Hematopoietic multipotent progenitor cell treated with erythropoietin and hydrocortisone succinate and interleukin-3 and kit ligand, for 6 days (in vitro differentiated cells): ENCODE results near the gene XPO6.
"Not testable (repeated sequence)": the region's sequence is repeated elsewhere in the genome, so short reads cannot be mapped to it uniquely, and the experiment has no call there.

Experiments used
- DNase-seq: peaks from one replicate; pipeline ENCODE4 v3.0.0-alpha.2; 2015

Gene XPO6

DNA sequence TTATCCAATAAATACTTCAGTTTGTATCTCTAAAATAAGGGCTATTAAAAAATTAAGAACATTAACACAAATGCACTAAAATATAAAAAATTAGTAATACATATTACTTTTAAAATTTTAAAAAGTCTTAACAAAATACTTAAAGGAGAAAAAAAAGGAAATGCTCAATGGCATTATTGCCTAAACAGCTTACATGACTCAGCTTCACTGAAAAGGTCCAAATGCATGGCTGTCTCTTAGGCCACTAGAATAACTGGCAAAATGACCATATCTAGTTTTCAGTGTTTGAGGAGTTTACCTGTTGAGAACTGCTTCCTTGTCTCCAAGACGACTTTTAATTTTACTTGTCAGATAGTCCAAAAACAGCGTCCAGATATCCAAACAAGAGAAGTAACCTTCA is 66.0 kb downstream of the XPO6 start:
- no peak for DNase-seq

GRCh38 chr16:28140788-28141618 is 70.8 kb downstream of the XPO6 start:
- DNase-seq = peak; percentile 87

DNA sequence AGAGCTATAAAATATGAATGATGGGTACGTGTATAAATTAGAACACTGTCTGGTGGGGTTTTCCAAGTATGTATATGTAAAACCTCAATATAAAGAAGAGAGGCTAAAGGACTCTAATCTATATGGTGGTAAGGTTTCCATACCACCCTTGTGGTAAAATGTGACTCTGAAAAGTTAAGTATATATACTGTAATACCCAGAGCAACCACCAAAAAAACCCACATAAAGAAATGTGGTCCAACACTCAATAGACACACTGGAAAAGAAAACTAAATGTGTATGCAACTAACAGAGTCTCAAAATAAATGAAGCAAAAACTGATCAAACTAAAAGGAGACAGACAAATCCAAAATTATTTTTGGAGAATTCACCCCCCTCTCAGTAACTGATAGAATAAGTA is 72.2 kb downstream of the XPO6 start:
- peak; percentile 45 for DNase-seq

- DNase-seq = peak; percentile 42
These were observed 74.9 kb downstream of the XPO6 start for GRCh38 chr16:28136751-28137434.

DNA sequence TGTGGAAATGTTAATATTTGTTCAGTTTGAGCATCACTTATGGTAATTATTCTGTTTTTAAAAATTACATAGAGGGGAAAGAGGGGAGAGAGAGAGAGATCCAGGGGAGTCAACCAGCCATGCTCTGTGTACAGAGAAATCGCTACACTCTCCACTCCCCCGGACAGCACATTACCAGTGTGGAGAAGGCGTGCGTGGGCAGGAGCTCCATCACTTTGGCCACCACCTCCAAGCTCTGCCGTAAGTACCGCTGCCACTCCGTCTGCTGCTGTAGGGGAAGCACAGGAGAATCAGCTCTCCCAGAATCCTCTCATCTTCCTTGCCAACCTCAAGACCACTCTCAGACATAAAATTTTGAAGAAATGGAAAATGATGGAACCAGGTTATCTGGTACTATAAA is 78.1 kb downstream of the XPO6 start:
- no peak for DNase-seq

- DNase-seq = no peak
These were observed 79.9 kb downstream of the XPO6 start for GRCh38 chr16:28131743-28132393.

DNA sequence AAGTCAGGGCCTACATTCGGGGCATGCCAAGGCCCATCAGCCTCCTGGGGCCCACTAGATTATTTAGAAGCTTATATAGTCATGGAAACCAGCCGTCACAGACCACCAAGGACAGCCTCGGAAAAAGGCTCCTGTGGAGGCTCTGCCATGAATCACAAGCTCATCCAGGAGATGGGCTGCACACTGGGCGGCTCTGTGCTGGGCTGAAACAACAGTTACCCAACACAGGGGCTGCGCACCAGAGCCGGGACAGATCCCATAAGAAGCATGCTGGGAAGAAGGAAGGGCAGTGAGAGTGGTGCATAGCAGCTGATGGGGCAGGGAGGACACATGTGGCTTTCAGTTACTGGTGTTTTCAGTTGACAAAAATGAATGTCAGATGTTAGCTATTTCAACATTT is 80.6 kb downstream of the XPO6 start:
- no peak for DNase-seq

DNA sequence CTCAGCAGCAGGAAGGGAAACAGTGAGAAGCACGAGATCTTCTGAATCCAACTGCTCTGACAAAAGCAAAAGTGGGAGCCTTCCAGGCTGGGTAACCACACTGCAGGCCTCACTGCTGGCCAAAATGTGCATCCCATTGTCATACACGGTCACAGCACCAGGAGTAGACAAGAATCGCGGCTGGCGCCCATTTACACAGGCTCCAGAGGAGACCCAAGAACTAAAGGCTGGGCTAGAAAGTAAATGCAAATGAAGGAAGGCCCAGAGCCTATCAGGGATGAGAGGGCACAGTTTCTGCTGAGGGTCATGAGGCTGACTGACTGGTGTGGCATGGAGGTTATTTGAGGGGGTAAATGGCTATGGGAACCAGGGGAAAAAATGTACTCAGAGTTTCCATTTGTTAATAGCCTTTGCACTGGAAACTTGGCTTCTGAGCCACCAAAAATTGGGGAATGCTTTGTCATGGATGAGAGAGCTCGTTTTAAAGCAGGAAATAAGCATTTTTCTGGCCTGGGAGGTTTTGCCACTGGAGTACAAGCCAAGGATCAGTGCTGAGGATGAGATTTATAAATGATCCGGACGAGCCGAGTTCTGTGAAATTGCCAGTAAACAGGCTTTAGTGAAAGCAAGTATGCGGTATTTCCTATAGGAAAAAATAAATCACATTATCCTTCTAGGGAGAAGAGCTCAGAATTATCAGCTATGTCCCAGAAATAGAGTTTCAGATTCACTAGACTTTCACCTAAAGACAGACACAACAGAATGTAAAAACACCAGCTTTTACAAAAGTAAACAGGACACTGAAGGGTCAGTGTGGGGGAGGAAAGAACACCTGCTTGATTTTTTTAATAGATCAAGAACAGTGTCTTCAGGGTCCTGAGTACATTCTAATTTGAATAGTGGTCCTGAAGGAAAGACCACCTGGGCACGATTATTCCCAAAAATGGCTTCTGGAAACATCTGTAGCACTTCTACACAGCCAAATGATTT is 81.4 kb downstream of the XPO6 start:
- DNase-seq = no peak

GRCh38 chr16:28126684-28127620 is 84.8 kb downstream of the XPO6 start:
- DNase-seq = no peak

GRCh38 chr16:28125592-28125991 is 86.2 kb downstream of the XPO6 start:
- DNase-seq = no peak

DNA sequence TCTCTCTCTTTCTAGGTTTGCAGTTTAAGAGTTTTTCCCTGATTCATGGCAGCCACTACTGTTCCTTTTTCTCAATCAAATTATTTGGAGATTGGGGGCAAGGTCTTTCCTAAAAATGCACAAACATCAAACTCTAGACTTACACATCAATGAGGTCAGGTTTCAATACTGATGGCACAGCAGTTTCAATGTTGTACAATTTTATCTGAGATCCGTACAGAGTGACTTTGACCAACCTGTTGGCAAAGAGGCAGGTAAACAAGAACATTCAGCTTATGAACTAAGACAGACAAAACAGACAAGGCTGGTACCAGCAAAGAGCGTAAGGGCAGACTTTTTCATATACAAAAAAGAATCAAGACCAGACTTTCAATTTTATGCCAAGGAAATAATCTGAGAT is 90.2 kb downstream of the XPO6 start:
- no peak for DNase-seq

GRCh38 chr16:28120754-28121153 is 91.0 kb downstream of the XPO6 start:
- no peak for DNase-seq

GRCh38 chr16:28118637-28119036 is 93.1 kb downstream of the XPO6 start:
- DNase-seq = no peak

DNA sequence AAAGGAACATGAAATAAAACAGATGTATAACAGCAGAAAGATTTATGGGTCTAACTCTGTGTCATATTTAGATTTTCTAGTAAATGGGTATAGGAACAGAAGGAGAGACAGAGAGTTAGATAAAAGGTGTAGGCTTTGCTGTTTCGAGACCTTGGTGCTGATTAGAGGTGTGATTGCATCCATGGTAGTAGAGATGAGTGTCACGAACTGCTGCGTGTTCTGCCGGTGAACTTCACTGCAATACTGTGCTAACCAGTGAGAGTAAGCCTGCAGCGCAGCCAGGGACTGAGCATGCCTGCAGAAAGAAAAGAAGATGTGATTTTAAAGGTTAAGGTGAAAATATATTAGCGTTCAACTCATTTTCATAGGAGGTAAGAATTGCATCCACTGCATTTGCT is 94.6 kb downstream of the XPO6 start:
- DNase-seq = no peak

- DNase-seq = not testable (repeated sequence)
These were observed 95.9 kb downstream of the XPO6 start for GRCh38 chr16:28115866-28116265.

GRCh38 chr16:28112908-28113307 is 98.9 kb downstream of the XPO6 start:
- DNase-seq = no peak

DNA sequence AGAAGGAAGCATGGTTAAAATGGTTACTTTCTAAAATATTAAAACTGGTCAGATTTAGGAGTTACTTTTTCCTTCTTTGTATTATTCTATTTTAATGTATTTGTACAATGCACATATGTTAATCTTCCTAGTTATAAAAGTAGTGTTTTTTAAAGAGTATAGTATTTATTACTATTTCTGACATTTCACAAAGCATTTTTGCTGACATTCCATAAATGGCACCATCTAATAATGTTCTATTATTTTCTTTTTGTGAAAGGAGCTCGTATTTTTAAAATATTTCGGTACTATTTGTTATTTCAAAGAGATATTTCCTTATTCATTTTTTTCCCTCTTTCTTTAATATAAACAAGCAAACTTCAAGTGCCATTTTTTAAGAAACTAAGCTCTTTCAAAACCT is 100.8 kb downstream of the XPO6 start:
- no peak for DNase-seq

DNA sequence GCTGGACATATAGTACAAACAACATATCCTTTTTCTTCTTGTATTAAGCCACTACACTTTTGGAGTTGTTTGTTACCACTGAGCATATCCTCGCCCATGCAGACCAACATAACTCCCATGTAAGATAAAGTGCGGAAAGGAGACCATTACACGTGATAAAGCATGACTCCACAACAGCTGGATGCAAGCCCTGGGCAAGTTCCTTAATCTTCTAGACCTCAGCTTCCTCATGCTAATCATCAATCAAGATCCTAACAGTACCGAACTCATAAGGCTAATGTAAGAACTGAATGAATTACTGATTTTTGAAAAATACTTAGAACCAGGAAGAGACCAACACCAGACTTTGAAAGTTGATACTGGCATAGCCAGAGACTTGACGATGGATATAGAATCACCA is 101.3 kb downstream of the XPO6 start:
- DNase-seq = peak; percentile 89

GRCh38 chr16:28110074-28110473 is 101.7 kb downstream of the XPO6 start:
- DNase-seq = no peak

- peak; percentile 22 for DNase-seq
These were observed 103.0 kb downstream of the XPO6 start for GRCh38 chr16:28108590-28109247.

GRCh38 chr16:28107232-28107631 is 104.5 kb downstream of the XPO6 start:
- DNase-seq = no peak
